Upper lobe of right lung (tissue), 1 donor: ENCODE measurements around the gene MIOX. TPM values are rescaled to one million over a fixed set of nuclear protein-coding genes. Genes with fewer than 3 reads are reported as not detected.

Experiments
- ATAC-seq: fragments of 200-7000 bp; cut with Tn5 transposase; one replicate; pipeline ENCODE4 v1.9.1; 2020; ENCODE audit warnings: mild to moderate bottlenecking, moderate library complexity
- DNase-seq: peaks from one replicate; pipeline ENCODE4 v3.0.0-alpha.2; 2020
- H3K27ac ChIP-seq: fragments of 200-600 bp; one replicate; pipeline ENCODE4 v1.8.0; 2022
- H3K27me3 ChIP-seq: fragments of 200-600 bp; one replicate; pipeline ENCODE4 v1.8.0; 2022; ENCODE audit warnings: mild to moderate bottlenecking
- H3K36me3 ChIP-seq: fragments of 200-600 bp; one replicate; pipeline ENCODE4 v1.8.0; 2022
- H3K4me1 ChIP-seq: fragments of 200-600 bp; one replicate; pipeline ENCODE4 v1.8.0; 2022
- H3K4me3 ChIP-seq: fragments of 200-600 bp; one replicate; pipeline ENCODE4 v1.8.0; 2022; ENCODE audit warnings: mild to moderate bottlenecking
- H3K9me3 ChIP-seq: fragments of 200-600 bp; one replicate; pipeline ENCODE4 v1.8.0; 2022
- intact Hi-C: fragments of 100-400 bp; cut with DNase I; formaldehyde crosslinking; loops from one replicate; pipeline ENCODE4 v1.11.0; 2022
- total RNA-seq: library from RNA; stranded (reverse); fragmentation: NEBNext Ultra II Directional; extraction: Animal tissue kit (Norgen Biotek cat#: 25700); gene quantifications from one replicate; pipeline ENCODE4 v1.2.1, GENCODE V29; 2021
- TF ChIP-seq, protein P1 (sequence below): fragments of 200-600 bp; IDR thresholded peaks from one replicate; pipeline ENCODE4 v1.8.0; 2022; ENCODE audit warnings: antibody characterized with exemption
- donor health status: DM: no; HTN: yes; CAD: no; lungs with severe emphysema.

MIOX gene
- total RNA-seq, 1 donor from 2014 or later: not detected

DNA sequence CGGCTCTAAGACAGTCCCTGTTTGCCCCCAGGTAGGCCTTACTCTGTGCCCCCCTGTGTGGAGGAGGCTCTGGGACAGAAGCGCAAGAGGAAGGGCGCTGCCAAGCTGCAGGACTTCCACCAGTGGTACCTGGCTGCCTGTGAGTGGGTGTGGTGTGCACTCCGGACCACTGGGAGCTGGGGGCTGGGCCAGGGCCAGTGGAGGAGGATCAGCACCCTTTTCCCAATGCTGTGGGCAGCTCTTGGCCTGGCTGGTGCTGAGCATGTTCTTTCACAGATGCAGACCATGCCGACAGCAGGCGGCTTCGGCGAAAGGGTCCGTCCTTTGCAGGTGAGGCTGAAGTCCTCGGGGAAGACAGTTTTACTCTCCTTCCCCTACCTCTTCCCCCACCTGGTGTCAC, 35.1 kb downstream of the MIOX start:
- no peak for DNase-seq
- H3K36me3 ChIP-seq: peaks cover 50% of the 10 kb centered on the region
- H3K27ac ChIP-seq: no peak overlapping the region

DNA sequence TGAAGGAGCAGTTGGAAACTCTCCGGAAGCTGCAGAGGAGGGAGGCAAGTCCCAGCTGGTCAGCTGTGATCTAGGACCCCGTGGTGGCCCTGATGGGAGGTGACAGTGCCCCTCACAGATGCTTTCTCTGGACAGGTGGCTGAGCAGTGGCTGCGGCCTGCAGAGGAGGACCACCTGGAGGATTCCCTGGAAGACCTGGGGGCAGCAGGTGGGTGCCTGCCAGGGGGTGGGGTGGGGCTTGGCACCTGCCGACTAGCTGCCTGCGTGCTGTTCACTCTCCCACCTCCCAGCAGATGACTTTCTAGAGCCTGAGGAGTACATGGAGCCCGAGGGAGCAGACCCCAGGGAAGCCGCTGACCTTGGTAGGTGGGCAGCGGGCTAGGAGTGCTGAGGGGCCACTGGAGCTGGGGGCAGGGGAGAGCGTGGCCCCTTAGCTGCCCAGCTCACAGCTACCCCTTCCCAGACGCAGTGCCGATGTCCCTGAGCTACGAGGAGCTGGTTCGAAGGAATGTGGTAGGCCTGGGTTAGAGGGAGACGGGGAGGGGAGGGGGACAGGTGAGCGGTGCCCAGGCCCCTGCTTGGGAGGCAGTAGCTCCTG, 35.6 kb downstream of the MIOX start:
- DNase-seq (no peak), ATAC-seq (no peak)
- Histone ChIP-seq H3K27me3 (no peaks in the 10 kb centered on the region), H3K36me3 (peaks cover 45% of the 10 kb centered on the region), H3K4me1 (peaks cover 14% of the 10 kb centered on the region), H3K27ac (no peak overlapping the region), H3K4me3 (no peak overlapping the region), H3K9me3 (no peaks in the 10 kb centered on the region)
- intact Hi-C loops: no loop called here
- TF ChIP-seq, protein P1, sequence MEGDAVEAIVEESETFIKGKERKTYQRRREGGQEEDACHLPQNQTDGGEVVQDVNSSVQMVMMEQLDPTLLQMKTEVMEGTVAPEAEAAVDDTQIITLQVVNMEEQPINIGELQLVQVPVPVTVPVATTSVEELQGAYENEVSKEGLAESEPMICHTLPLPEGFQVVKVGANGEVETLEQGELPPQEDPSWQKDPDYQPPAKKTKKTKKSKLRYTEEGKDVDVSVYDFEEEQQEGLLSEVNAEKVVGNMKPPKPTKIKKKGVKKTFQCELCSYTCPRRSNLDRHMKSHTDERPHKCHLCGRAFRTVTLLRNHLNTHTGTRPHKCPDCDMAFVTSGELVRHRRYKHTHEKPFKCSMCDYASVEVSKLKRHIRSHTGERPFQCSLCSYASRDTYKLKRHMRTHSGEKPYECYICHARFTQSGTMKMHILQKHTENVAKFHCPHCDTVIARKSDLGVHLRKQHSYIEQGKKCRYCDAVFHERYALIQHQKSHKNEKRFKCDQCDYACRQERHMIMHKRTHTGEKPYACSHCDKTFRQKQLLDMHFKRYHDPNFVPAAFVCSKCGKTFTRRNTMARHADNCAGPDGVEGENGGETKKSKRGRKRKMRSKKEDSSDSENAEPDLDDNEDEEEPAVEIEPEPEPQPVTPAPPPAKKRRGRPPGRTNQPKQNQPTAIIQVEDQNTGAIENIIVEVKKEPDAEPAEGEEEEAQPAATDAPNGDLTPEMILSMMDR: no peak

More for the DNA sequence above, 35.1 kb downstream of the MIOX start:
- ATAC-seq: no peak
- Histone ChIP-seq H3K27me3 (no peaks in the 10 kb centered on the region), H3K4me3 (no peak overlapping the region), H3K9me3 (no peaks in the 10 kb centered on the region), H3K4me1 (peaks cover 8% of the 10 kb centered on the region)
- TF ChIP-seq, protein P1: no peak
- intact Hi-C loops: no loop called here

DNA sequence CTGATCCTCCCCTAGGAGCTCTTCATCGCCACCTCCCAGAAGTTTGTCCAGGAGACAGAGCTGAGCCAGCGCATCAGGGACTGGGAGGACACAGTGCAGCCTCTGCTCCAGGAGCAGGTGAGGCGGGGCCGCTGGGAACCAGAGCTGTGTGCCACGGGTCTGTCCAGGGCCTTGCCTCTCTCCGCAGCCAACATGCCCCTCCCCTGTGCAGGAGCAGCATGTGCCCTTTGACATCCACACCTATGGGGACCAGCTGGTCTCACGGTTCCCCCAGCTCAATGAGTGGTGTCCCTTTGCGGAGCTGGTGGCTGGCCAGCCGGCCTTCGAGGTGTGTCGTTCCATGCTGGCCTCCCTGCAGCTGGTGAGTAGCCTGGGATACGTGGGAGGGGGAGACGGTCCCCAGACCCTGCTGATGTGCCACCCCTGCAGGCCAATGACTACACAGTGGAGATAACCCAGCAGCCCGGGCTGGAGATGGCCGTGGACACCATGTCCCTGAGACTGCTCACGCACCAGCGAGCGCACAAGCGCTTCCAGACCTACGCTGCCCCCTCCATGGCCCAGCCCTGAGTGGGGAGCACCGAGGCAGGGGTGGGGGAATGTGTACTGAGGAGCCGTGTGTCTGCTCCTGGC, 36.3 kb downstream of the MIOX start:
- intact Hi-C loops: no loop called here
- Histone ChIP-seq H3K9me3 (no peaks in the 10 kb centered on the region), H3K36me3 (peaks cover 38% of the 10 kb centered on the region), H3K4me3 (no peak overlapping the region), H3K27me3 (no peaks in the 10 kb centered on the region), H3K27ac (no peak overlapping the region), H3K4me1 (peaks cover 19% of the 10 kb centered on the region)
- TF ChIP-seq, protein P1: no peak
- ATAC-seq (no peak), DNase-seq (no peak)

DNA sequence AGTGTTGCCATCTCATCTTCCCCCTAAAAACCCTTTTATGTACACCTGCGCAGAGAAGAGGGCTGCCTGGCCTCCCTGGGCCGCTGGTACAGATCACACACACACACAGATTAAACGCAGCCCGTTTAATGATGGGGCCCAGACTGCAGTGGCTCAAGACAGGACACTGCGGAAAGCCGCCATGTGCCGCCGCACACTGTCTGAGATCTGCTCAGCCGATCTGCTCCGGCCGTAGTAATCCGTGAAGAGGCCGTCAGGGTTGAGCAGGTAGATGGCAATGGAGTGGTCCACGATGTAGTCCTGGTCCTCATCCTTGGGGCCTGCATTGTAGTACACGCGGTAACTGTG, 36.8 kb downstream of the MIOX start:
- DNase-seq (no peak), ATAC-seq (no peak)
- H3K36me3 ChIP-seq: peaks cover 33% of the 10 kb centered on the region
- no peak overlapping the region for H3K27ac ChIP-seq
- no peaks in the 10 kb centered on the region for H3K27me3 ChIP-seq
- no peaks in the 10 kb centered on the region for H3K9me3 ChIP-seq
- peaks cover 24% of the 10 kb centered on the region for H3K4me1 ChIP-seq
- H3K4me3 ChIP-seq: no peak overlapping the region
- TF ChIP-seq, protein P1: no peak
- intact Hi-C loops: no loop called here

DNA sequence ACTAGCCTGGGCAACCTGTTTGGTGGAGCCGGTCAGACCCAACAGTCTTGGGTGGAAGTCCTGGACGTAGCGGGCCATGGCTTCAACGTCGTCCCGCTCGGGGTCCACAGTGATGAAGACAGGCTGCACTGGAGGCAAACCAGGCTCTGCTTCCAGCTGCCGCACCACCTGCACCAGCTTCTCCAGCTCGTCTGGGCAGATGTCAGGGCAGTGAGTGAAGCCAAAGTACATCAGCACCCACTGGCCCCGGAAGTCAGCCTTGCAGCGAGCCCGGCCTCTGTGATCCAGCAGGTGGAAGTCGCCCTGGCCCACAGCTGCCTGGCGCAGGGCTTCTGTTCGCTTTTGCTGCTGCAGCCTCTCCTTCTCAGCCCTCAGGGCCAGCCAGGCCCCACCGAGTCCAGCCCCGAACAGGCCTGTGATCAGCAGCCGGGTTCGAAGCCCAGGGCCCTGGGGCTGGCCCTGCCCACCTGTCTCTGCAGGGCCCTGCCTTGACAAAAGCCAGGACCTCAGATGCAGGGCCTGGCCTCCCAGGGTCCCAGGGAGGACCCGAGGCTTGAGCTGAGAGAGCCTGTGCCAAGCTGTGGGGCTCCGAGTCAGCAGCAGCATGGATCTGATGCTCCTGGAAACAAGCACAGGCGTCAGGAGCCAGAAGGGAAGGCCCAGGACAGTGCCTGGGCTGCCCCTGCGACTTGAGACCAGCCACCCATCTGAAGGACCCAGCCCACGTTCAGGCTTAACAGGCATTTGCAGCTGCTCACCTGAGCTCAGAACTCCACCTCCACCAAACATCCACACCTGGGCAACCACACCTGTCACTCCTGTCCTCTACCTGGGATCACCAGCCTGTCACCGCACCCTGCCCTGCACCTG, 37.4 kb downstream of the MIOX start:
- Histone ChIP-seq H3K4me1 (peaks cover 30% of the 10 kb centered on the region), H3K36me3 (peaks cover 27% of the 10 kb centered on the region), H3K4me3 (peak overlapping the region; percentile 90), H3K27ac (no peak overlapping the region), H3K9me3 (no peaks in the 10 kb centered on the region), H3K27me3 (no peaks in the 10 kb centered on the region)
- DNase-seq (no peak), ATAC-seq (no peak)
- TF ChIP-seq, protein P1: no peak
- intact Hi-C loops: no loop called here
